D721Med (cell line): ENCODE data around the gene MYBPC3.

Source experiments
- DNase-seq: peaks from one replicate; pipeline ENCODE4 v3.0.0; 2011; ENCODE audit warnings: low spot score; ENCODE audit not compliant: insufficient read length
- FAIRE-seq: peaks from 2 replicates; lab custom pipeline; 2011; peaks lifted over from hg19 to GRCh38; lab: Jason Lieb, UNC
- CTCF ChIP-seq: IDR thresholded peaks from 2 replicates; pipeline ENCODE4 v1.5.1; 2012; ENCODE audit warnings: mild to moderate bottlenecking, control low read depth; ENCODE audit not compliant: insufficient read depth; ENCODE audit errors: missing control alignments

The MYBPC3 gene

DNA sequence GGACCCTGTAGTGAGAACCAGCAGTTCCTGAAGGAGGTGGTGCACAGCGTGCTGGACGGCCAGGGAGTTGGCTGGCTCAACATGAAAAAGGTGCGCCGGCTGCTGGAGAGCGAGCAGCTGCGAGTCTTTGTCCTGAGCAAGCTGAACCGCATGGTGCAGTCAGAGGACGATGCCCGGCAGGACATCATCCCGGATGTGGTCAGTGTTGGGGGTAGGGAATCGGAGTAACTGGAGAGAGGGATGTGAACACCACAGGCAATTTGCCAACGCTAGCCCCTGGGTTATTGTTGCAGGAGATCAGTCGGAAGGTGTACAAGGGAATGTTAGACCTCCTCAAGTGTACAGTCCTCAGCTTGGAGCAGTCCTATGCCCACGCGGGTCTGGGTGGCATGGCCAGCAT lies 62.6 kb downstream of the MYBPC3 start:
- no peak for TF ChIP-seq CTCF
- FAIRE-seq (no peak), DNase-seq (no peak)

- no peak for DNase-seq
- no peak for FAIRE-seq
- TF ChIP-seq CTCF: no peak
These were observed 64.4 kb downstream of the MYBPC3 start for GRCh38 chr11:47288066-47288465.

DNA sequence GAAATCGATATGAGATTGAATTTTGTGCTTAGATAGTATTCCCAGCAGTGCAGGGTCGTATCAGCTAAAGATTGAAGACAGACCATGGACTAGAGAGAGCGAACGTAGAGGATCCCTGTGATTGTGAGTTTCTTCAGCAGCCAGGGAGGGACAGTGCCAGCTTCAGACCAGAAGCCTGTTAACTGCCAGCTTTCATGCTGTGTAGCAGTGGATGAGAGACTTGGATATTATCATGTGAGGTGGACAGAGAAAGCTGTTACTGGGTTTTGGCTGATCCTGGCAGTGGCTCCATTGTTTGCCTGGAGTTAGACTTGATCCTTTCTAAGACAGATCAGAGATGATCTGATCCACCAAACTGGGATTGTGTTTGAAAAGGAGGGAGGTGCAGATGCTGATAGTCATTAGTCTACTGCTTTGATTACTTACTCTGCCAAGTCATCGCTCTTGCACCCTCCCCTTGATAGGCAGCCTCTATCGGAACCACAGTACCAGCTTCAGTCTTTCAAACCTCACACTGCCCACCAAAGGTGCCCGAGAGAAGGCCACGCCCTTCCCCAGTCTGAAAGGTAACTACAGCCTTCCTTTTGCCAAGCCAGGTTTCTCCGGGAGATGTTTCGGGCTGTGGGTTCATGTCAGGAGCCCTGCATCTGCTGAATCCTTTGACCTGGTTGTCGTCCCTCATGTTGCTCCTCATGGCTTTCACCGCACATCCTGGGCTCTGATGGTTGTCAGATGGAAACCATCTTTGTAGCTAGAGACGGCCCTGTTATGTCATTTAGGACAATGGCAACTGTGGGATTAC lies 66.3 kb downstream of the MYBPC3 start:
- TF ChIP-seq CTCF: no peak
- peak; percentile 90 for FAIRE-seq
- DNase-seq: peak; percentile 68

DNA sequence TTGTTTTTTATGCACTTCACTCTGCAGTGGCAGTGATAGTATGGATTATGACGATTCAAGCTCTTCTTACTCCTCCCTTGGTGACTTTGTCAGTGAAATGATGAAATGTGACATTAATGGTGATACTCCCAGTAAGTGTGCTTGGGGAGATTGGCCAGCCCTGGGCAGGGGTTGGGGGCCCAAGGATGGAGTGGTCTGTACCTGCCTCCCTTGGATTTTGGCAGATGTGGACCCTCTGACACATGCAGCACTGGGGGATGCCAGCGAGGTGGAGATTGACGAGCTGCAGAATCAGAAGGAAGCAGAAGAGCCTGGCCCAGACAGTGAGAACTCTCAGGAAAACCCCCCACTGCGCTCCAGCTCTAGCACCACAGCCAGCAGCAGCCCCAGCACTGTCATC lies 68.4 kb downstream of the MYBPC3 start:
- DNase-seq (no peak), FAIRE-seq (no peak)
- no peak for TF ChIP-seq CTCF

DNA sequence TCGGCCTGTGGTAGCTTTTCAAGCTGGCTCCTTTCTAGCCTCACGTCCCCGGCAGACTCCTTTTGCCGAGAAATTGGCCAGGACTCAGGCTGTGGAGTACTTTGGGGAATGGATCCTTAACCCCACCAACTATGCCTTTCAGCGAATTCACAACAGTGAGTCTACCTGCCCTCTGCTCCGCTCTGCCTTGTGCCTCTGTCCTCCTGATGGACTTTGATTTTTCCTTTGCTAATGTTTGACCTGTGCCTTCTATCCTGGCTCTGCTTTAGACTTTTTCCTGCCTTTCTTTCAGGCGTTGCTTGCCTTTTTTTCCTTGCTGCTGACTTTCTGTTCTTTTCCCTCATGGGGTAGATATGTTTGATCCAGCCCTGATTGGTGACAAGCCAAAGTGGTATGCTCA lies 70.0 kb downstream of the MYBPC3 start:
- no peak for FAIRE-seq
- no peak for TF ChIP-seq CTCF

More for the DNA sequence above, 70.0 kb downstream of the MYBPC3 start:
- DNase-seq: no peak
